Osteoblast (primary cell): ENCODE measurements around the gene PLA2G2C. TPM values are rescaled to one million over a fixed set of nuclear protein-coding genes. Genes with fewer than 3 reads are reported as not detected.

Experiments
- DNase-seq: peaks from one replicate; pipeline ENCODE4 v3.0.0; 2011; ENCODE audit warnings: low spot score, mixed read lengths; ENCODE audit not compliant: insufficient read length; ENCODE audit errors: missing footprints
- H2AFZ ChIP-seq: 2 replicates; pipeline ENCODE4 v1.6.0; 2011; ENCODE audit warnings: mild to moderate bottlenecking, low read length
- H3K27ac ChIP-seq: 2 replicates; pipeline ENCODE4 v1.5.1; 2011; ENCODE audit warnings: mild to moderate bottlenecking, low read depth, low read length, moderate library complexity
- H3K27me3 ChIP-seq: 2 replicates; pipeline ENCODE4 v1.6.0; 2012; ENCODE audit warnings: mild to moderate bottlenecking, control low read depth, inconsistent platforms, low read length, moderate library complexity; ENCODE audit not compliant: insufficient read depth
- H3K36me3 ChIP-seq: 2 replicates; pipeline ENCODE4 v1.5.1; 2011; ENCODE audit warnings: mild to moderate bottlenecking, low read length, control low read depth, moderate library complexity; ENCODE audit not compliant: insufficient read depth
- H3K4me1 ChIP-seq: 2 replicates; pipeline ENCODE4 v1.5.1; 2011; ENCODE audit warnings: mild to moderate bottlenecking, low read length, control low read depth, moderate library complexity; ENCODE audit not compliant: insufficient read depth
- H3K4me2 ChIP-seq: 2 replicates; pipeline ENCODE4 v1.6.0; 2011; ENCODE audit warnings: mild to moderate bottlenecking, low read length; ENCODE audit not compliant: insufficient read depth
- H3K4me3 ChIP-seq: fragments of 200-600 bp; sonication (generic); 3 replicates; pipeline ENCODE4 v1.5.1; 2012; ENCODE audit warnings: mild to moderate bottlenecking, low read length, inconsistent platforms; ENCODE audit not compliant: insufficient read depth
- H3K79me2 ChIP-seq: 2 replicates; pipeline ENCODE4 v1.6.0; 2012; ENCODE audit warnings: mild to moderate bottlenecking, low read length, control low read depth, inconsistent platforms; ENCODE audit not compliant: insufficient read depth
- H3K9me3 ChIP-seq: 2 replicates; pipeline ENCODE4 v1.5.1; 2011; ENCODE audit warnings: low read depth, low read length, control low read depth
- H4K20me1 ChIP-seq: 2 replicates; pipeline ENCODE4 v1.6.0; 2012; ENCODE audit warnings: mild to moderate bottlenecking, low read length, control low read depth; ENCODE audit not compliant: insufficient read depth
- CTCF ChIP-seq: IDR thresholded peaks from 2 replicates; pipeline ENCODE4 v1.5.1; 2011; ENCODE audit warnings: mild to moderate bottlenecking, low read depth, low read length, moderate library complexity; ENCODE audit errors: extremely low read depth
- total RNA-seq: library from RNA; depleted of rRNA; stranded (reverse); fragments of >200 nt; gene quantifications from 2 replicates; pipeline ENCODE4 v1.2.3, GENCODE V29; 2012

Gene PLA2G2C
- total RNA-seq, 1 donor: not detected

DNA sequence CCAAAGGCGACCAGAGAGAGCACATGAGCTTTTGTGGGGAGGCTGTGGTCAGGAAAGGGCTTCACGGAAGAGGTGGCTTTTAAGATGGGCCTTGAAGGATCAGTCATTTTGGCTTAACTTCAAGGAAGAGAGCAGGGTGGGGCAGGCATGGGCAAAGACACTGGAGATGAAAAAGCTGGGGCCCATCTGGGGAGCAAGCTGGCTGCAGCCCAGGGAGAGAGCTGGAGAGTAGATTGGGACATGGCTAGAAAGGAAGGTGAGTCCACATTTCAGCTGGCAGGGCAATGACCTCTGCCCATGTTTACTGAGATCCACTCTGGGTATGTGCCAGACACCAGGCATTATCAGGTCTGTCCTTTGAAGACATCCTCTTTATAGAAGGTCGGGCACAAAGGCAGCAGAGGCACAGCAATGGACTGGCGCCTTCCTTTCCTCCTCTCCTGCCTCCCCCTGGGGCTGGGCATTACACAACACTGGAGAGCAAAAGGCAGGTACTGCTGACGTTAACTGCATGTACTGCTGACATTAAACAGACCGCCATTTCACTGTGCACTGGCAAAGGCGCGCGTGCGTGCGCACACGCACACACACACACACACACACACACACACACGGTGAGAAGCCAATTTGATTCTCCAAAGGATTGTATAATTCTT is 2.6 kb downstream of the PLA2G2C start:
- Histone ChIP-seq H4K20me1 (no peaks in the 10 kb centered on the region), H3K4me2 (no peak overlapping the region), H2AFZ (no peak overlapping the region), H3K4me1 (no peaks in the 10 kb centered on the region), H3K4me3 (no peak overlapping the region), H3K27ac (no peak overlapping the region), H3K27me3 (peaks cover 77% of the 10 kb centered on the region), H3K36me3 (no peaks in the 10 kb centered on the region), H3K9me3 (no peaks in the 10 kb centered on the region), H3K79me2 (no peaks in the 10 kb centered on the region)
- no peak for DNase-seq
- no peak for TF ChIP-seq CTCF

DNA sequence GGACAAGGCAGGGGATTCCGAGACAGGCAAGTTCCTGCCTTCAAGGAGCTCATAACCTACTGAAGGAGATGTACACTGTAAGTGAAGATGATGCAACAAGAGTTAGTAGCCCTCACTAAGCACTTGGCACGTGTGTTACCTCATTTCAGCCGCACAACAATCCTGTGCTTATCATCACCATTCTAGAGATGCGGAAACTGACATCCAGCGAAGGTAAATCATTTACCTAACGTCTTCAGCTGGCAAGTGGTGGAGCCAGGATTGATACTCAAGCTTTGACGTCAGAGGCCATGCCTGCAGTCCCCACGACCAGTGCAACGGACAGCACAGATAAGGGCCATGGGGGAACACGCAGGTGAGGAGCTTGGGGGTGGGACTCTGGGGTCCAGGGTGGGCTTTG is 3.3 kb downstream of the PLA2G2C start:
- no peak overlapping the region for H3K4me3 ChIP-seq
- H3K27ac ChIP-seq: no peak overlapping the region
- H3K36me3 ChIP-seq: no peaks in the 10 kb centered on the region
- no peaks in the 10 kb centered on the region for H4K20me1 ChIP-seq
- DNase-seq: no peak
- TF ChIP-seq CTCF: no peak
- no peak overlapping the region for H2AFZ ChIP-seq
- no peaks in the 10 kb centered on the region for H3K4me1 ChIP-seq
- no peak overlapping the region for H3K4me2 ChIP-seq
- H3K27me3 ChIP-seq: peaks cover 74% of the 10 kb centered on the region
- H3K9me3 ChIP-seq: no peaks in the 10 kb centered on the region
- no peaks in the 10 kb centered on the region for H3K79me2 ChIP-seq

- Histone ChIP-seq H3K36me3 (no peaks in the 10 kb centered on the region), H3K27ac (no peak overlapping the region), H2AFZ (no peak overlapping the region), H4K20me1 (no peaks in the 10 kb centered on the region), H3K27me3 (peaks cover 74% of the 10 kb centered on the region), H3K4me3 (no peak overlapping the region), H3K4me2 (no peak overlapping the region), H3K9me3 (no peaks in the 10 kb centered on the region), H3K4me1 (no peaks in the 10 kb centered on the region), H3K79me2 (no peaks in the 10 kb centered on the region)
- TF ChIP-seq CTCF: no peak
- DNase-seq: no peak
These were observed 3.9 kb downstream of the PLA2G2C start for GRCh38 chr1:20182415-20182814.

- no peak for DNase-seq
- no peaks in the 10 kb centered on the region for H3K9me3 ChIP-seq
- peaks cover 68% of the 10 kb centered on the region for H3K27me3 ChIP-seq
- no peak overlapping the region for H3K4me2 ChIP-seq
- H3K4me1 ChIP-seq: no peaks in the 10 kb centered on the region
- H4K20me1 ChIP-seq: no peaks in the 10 kb centered on the region
- H3K4me3 ChIP-seq: no peak overlapping the region
- no peaks in the 10 kb centered on the region for H3K36me3 ChIP-seq
- no peak for TF ChIP-seq CTCF
- no peaks in the 10 kb centered on the region for H3K79me2 ChIP-seq
- H3K27ac ChIP-seq: no peak overlapping the region
- H2AFZ ChIP-seq: no peak overlapping the region
These were observed 5.5 kb downstream of the PLA2G2C start for GRCh38 chr1:20180844-20181207.
